ENCODE data around the gene WDR86.

The WDR86 gene

DNA sequence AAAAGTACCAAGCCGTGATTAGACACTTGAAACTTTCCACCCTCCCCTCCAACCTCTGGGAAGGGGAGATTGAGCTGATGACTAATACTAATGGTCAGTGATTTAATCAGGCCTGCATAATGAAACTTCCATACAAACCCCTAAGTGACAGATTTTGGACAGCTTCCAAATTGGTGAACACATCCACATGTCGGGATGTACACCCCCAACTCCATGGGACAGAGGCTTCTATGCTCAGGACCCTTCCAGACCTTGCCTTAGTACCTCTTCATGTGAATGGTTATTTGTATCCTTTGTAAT lies 63.4 kb downstream of the WDR86 start:
- H3K4me1 ChIP-seq = peaks cover 20% of the 10 kb centered on the region
- TF ChIP-seq, protein P1, sequence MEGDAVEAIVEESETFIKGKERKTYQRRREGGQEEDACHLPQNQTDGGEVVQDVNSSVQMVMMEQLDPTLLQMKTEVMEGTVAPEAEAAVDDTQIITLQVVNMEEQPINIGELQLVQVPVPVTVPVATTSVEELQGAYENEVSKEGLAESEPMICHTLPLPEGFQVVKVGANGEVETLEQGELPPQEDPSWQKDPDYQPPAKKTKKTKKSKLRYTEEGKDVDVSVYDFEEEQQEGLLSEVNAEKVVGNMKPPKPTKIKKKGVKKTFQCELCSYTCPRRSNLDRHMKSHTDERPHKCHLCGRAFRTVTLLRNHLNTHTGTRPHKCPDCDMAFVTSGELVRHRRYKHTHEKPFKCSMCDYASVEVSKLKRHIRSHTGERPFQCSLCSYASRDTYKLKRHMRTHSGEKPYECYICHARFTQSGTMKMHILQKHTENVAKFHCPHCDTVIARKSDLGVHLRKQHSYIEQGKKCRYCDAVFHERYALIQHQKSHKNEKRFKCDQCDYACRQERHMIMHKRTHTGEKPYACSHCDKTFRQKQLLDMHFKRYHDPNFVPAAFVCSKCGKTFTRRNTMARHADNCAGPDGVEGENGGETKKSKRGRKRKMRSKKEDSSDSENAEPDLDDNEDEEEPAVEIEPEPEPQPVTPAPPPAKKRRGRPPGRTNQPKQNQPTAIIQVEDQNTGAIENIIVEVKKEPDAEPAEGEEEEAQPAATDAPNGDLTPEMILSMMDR (IDR thresholded peaks at IDR 0.05; ENCODE audit: low read depth, low read length) = no peak
- no peaks in the 10 kb centered on the region for H3K9me3 ChIP-seq
- peak; percentile 30 for DNase-seq
- H3K4me3 ChIP-seq (ENCODE audit: low read depth, low read length) = no peak overlapping the region
- no peaks in the 10 kb centered on the region for H3K27me3 ChIP-seq
- H3K36me3 ChIP-seq = peaks cover 19% of the 10 kb centered on the region

DNA sequence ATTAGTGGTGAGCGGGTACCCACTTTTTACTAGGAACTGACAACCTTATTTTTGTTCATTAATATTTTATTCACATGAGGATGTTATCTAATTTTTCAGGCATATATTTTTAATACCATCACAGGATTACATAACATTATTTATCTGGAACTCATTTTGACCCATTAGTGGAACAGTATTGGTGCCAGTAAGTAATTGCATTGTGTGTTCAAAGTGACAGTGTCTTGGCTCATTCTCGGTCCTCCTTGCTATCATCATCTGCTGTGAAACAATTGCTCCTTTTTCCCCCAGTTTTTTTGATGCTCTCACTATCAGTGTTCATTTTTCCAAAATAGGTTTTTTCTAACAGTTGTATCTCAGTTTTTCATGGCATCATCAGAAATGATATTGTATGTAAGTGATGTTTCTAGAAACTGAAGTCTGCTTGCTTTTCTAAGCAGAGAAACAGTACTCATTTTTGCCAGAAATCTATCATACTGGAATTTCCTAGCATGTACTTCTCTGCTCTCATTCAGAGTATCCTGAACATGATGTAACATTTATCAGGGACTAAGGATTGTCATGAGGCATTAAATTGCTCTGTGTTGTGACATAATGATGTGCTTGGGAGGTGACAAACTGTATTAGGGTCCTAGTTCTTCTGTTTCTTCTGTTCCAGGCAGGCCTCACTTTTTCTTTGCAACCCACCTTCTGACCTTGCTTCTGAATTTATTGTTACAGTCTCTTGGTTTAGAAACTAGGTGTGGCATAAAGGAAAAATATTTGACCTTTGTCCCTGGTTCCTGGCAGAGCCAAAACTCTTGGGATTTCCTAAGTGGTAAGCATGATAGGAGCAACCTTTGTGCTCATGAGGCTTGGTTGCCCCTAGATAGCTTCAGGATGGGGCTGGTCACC lies 64.0 kb downstream of the WDR86 start:
- Histone ChIP-seq H3K9me3 (no peaks in the 10 kb centered on the region), H3K27me3 (no peaks in the 10 kb centered on the region), H3K36me3 (peaks cover 17% of the 10 kb centered on the region), H3K4me1 (peaks cover 20% of the 10 kb centered on the region), H3K4me3 (ENCODE audit: low read depth, low read length) (no peak overlapping the region)
- no peak for DNase-seq
- TF ChIP-seq, protein P1 (IDR thresholded peaks at IDR 0.05; ENCODE audit: low read depth, low read length) = no peak

DNA sequence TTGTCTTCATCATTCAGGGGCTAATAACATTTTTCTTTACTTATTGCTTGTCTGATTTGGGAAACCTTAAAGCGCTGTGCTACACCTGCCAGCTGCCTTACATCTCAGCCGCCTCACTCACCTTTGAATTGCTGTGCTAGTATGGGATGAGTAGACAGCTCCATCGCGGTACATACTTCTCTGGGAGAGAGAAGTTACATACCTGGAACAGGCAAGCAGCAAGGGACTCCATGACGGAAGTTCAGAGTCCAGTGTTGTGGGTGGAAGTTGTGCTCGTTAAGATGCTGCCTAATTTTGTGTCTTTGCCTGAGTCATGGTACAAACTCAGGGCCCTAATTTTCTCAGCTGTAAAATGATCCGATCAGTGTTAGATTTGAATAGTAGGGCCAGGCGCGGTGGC lies 66.3 kb downstream of the WDR86 start:
- peaks cover 12% of the 10 kb centered on the region for H3K4me1 ChIP-seq
- H3K36me3 ChIP-seq = peaks cover 13% of the 10 kb centered on the region
- TF ChIP-seq, protein P1 (IDR thresholded peaks at IDR 0.05; ENCODE audit: low read depth, low read length) = no peak
- H3K9me3 ChIP-seq = no peaks in the 10 kb centered on the region
- no peaks in the 10 kb centered on the region for H3K27me3 ChIP-seq
- H3K4me3 ChIP-seq (ENCODE audit: low read depth, low read length) = no peak overlapping the region
- no peak for DNase-seq

DNA sequence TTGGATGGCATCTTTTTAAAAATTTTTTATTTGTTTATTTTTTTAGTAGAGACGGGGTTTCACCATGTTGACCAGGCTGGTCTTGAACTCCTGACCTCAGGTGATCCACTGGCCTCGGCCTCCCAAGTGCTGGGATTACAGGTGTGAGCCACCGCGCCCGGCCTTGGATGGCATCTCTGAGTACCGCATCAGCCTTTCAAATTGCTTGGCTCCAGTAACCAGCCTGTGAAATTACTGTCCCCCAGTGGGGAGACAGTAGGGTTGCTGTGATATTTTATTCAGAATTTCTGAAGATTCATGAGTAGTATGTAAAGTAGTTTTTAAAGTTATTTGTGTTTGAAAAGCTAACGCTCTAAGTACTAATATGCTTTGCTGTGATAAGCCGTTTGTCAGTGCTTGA lies 67.0 kb downstream of the WDR86 start:
- DNase-seq = no peak
- H3K4me1 ChIP-seq = peaks cover 12% of the 10 kb centered on the region

DNA sequence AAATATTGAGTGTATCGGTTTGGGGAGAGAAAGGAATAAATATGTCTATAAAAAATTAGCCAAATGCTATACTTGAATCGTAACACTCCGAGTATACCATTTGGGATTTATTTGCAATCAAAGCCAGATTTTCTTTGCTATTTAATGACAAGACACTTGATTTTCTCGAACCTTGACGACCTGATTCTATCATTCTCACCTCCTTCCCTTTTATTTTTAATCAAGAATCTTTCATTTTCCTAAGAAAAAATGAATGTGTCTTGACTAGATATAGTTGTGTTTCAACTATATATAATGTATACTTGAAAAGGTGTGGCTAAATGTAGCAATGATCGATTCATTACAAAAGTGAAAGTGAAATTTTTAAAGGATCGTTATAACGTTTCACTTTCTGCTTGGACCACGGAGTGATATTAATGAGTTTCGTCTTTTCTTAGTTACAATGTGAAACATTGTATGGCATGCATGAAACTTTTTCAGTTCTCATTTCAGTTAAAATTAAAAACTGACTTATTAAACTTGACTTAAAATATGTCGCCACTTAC lies 67.7 kb downstream of the WDR86 start:
- Histone ChIP-seq H3K4me1 (peaks cover 12% of the 10 kb centered on the region), H3K9me3 (no peaks in the 10 kb centered on the region), H3K4me3 (ENCODE audit: low read depth, low read length) (peak overlapping the region; percentile 74), H3K36me3 (peaks cover 13% of the 10 kb centered on the region), H3K27me3 (no peaks in the 10 kb centered on the region)
- TF ChIP-seq, protein P1 (IDR thresholded peaks at IDR 0.05; ENCODE audit: low read depth, low read length) = no peak
- DNase-seq = no peak

More for the DNA sequence above, 67.0 kb downstream of the WDR86 start:
- no peaks in the 10 kb centered on the region for H3K9me3 ChIP-seq
- TF ChIP-seq, protein P1 (IDR thresholded peaks at IDR 0.05; ENCODE audit: low read depth, low read length) = no peak
- peaks cover 13% of the 10 kb centered on the region for H3K36me3 ChIP-seq
- H3K27me3 ChIP-seq = no peaks in the 10 kb centered on the region
- peak overlapping the region; percentile 74 for H3K4me3 ChIP-seq (ENCODE audit: low read depth, low read length)

Data from BE2C (cell line).